H1 (cell line): ENCODE measurements around the gene RAB24. TPM values are rescaled to one million over a fixed set of nuclear protein-coding genes. Genes with fewer than 3 reads are reported as not detected.

Source experiments
- CTCF ChIA-PET: fragments of 300-600 bp; sonication (Branson Sonifier 250); formaldehyde crosslinking; loops from one replicate; lab custom pipeline; 2021; ENCODE audit not compliant: partially characterized antibody; lab: Charles Lee
- POLR2A ChIA-PET: fragments of 300-600 bp; sonication (Branson Sonifier 250); formaldehyde crosslinking; loops from one replicate; lab custom pipeline; 2021; ENCODE audit warnings: inconsistent platforms; ENCODE audit not compliant: partially characterized antibody; lab: Charles Lee
- DNase-seq, 2 experiments: peaks; one replicate each; pipeline versions ENCODE4 v3.0.0 to v3.0.0-alpha.2; 2010 to 2022; ENCODE audit warnings: low spot score in 2 of 2, low read depth in 1 of 2, mixed read lengths in 1 of 2
- FAIRE-seq: peaks from 2 replicates; lab custom pipeline; 2011; peaks lifted over from hg19 to GRCh38; lab: Jason Lieb, UNC
- H2AFZ ChIP-seq: 2 replicates; pipeline ENCODE4 v1.8.1; 2012; ENCODE audit warnings: low read length, inconsistent platforms
- H2AK5ac ChIP-seq: 2 replicates; pipeline ENCODE4 v1.6.1; 2013; ENCODE audit warnings: low read depth, low read length
- H2BK120ac ChIP-seq: replicated peaks from 2 replicates; pipeline ENCODE3; 2013; ENCODE audit warnings: low read depth, low read length, inconsistent platforms
- H2BK12ac ChIP-seq: 2 replicates; pipeline ENCODE4 v1.6.1; 2013; ENCODE audit warnings: low read depth, low read length
- H2BK15ac ChIP-seq: 2 replicates; pipeline ENCODE4 v1.6.1; 2013; ENCODE audit warnings: low read length
- H2BK20ac ChIP-seq: 2 replicates; pipeline ENCODE4 v1.6.1; 2013; ENCODE audit warnings: low read length
- H2BK5ac ChIP-seq: 2 replicates; pipeline ENCODE4 v1.6.1; 2013; ENCODE audit warnings: low read depth, low read length
- H3K14ac ChIP-seq: 2 replicates; pipeline ENCODE4 v1.6.1; 2013; ENCODE audit warnings: inconsistent platforms; ENCODE audit not compliant: insufficient read length
- H3K18ac ChIP-seq: 2 replicates; pipeline ENCODE4 v1.6.1; 2013; ENCODE audit warnings: low read length; ENCODE audit errors: extremely low read depth
- H3K23ac ChIP-seq: 2 replicates; pipeline ENCODE4 v1.6.1; 2013; ENCODE audit warnings: inconsistent platforms; ENCODE audit not compliant: insufficient read length
- H3K23me2 ChIP-seq: 2 replicates; pipeline ENCODE4 v1.6.1; 2013; ENCODE audit warnings: low read depth, low read length
- H3K27ac ChIP-seq: 2 replicates; pipeline ENCODE4 v1.6.1; 2011; ENCODE audit warnings: low read depth, low read length, inconsistent platforms
- H3K27me3 ChIP-seq, 4 experiments: replicated peaks in 1 of 4; 1 replicate in 1 of 4; 2 replicates in 3 of 4; pipeline versions ENCODE4 v1.6.1 to v1.8.1; 2011 to 2013; ENCODE audit warnings: low read length in 3 of 4, mild to moderate bottlenecking in 3 of 4, inconsistent platforms in 2 of 4, mixed read lengths in 2 of 4, moderate library complexity in 1 of 4; ENCODE audit not compliant: control insufficient read depth in 3 of 4, insufficient read depth in 3 of 4; ENCODE audit errors: extremely low read depth in 1 of 4
- H3K36me3 ChIP-seq, 4 experiments: 2 replicates each; pipeline versions ENCODE4 v1.6.1 to v1.8.1; 2011 to 2013; ENCODE audit warnings: mild to moderate bottlenecking in 4 of 4, low read length in 3 of 4, moderate library complexity in 2 of 4, control low read depth in 1 of 4, inconsistent platforms in 1 of 4; ENCODE audit not compliant: insufficient read depth in 4 of 4, control insufficient read depth in 2 of 4
- H3K4ac ChIP-seq: replicated peaks from 2 replicates; pipeline ENCODE3; 2013; ENCODE audit warnings: low read length, low read depth, mixed read lengths, inconsistent platforms; ENCODE audit not compliant: insufficient read length
- H3K4me1 ChIP-seq, 4 experiments: replicated peaks in 1 of 4; 1 replicate in 1 of 4; 2 replicates in 3 of 4; pipeline versions ENCODE4 v1.6.1 to v1.8.1; 2011 to 2013; ENCODE audit warnings: low read length in 3 of 4, inconsistent platforms in 2 of 4, mixed read lengths in 1 of 4; ENCODE audit not compliant: insufficient read depth in 4 of 4, control insufficient read depth in 3 of 4
- H3K4me2 ChIP-seq, 2 experiments: 2 replicates each; pipeline versions ENCODE4 v1.6.1 to v1.8.1; 2011 to 2013; ENCODE audit warnings: low read depth in 2 of 2, low read length in 2 of 2, control low read depth in 1 of 2, inconsistent platforms in 1 of 2, mild to moderate bottlenecking in 1 of 2; ENCODE audit not compliant: insufficient read depth in 1 of 2
- H3K4me3 ChIP-seq, 4 experiments: fragments of 200-600, 300-600 bp in 1 of 4; sonication (generic), shearing (Covaris generic), sonication (Bioruptor Twin) in 1 of 4; 2 replicates each; pipeline versions ENCODE4 v1.5.1 to v1.8.1; 2011 to 2016; ENCODE audit warnings: low read length in 4 of 4, low read depth in 3 of 4, control low read depth in 2 of 4, inconsistent platforms in 2 of 4, mild to moderate bottlenecking in 2 of 4, mixed read lengths in 1 of 4, moderate library complexity in 1 of 4; ENCODE audit not compliant: insufficient read depth in 2 of 4; ENCODE audit errors: extremely low read depth in 1 of 4
- H3K56ac ChIP-seq: replicated peaks from 2 replicates; pipeline ENCODE3; 2013; ENCODE audit warnings: low read depth, mild to moderate bottlenecking, mixed read lengths, low read length, inconsistent platforms; ENCODE audit not compliant: insufficient read length
- H3K79me1 ChIP-seq: 2 replicates; pipeline ENCODE4 v1.6.1; 2013; ENCODE audit warnings: low read depth, low read length, control low read depth
- H3K79me2 ChIP-seq, 2 experiments: 2 replicates each; pipeline versions ENCODE4 v1.6.1 to v1.8.1; 2012 to 2013; ENCODE audit warnings: low read length in 2 of 2, mild to moderate bottlenecking in 2 of 2, inconsistent platforms in 1 of 2; ENCODE audit not compliant: insufficient read depth in 2 of 2, control insufficient read depth in 1 of 2
- H3K9ac ChIP-seq, 4 experiments: replicated peaks in 1 of 4; 1 replicate in 1 of 4; 2 replicates in 3 of 4; pipeline versions ENCODE4 v1.6.1 to v1.8.1; 2011 to 2013; ENCODE audit warnings: low read depth in 3 of 4, low read length in 3 of 4, control low read depth in 2 of 4, mild to moderate bottlenecking in 2 of 4, moderate library complexity in 2 of 4, inconsistent platforms in 1 of 4; ENCODE audit errors: extremely low read depth in 1 of 4
- H3K9me3 ChIP-seq, 2 experiments: 2 replicates each; pipeline versions ENCODE4 v1.6.1 to v1.8.1; 2012 to 2013; ENCODE audit warnings: mild to moderate bottlenecking in 2 of 2, moderate library complexity in 2 of 2, control low read depth in 1 of 2, inconsistent platforms in 1 of 2, low read depth in 1 of 2, low read length in 1 of 2, mixed read lengths in 1 of 2; ENCODE audit not compliant: insufficient read depth in 2 of 2
- H4K20me1 ChIP-seq, 2 experiments: replicated peaks in 1 of 2; 2 replicates each; pipeline versions ENCODE3 to v1.8.1; 2011 to 2013; ENCODE audit warnings: inconsistent platforms in 2 of 2, low read length in 2 of 2, mild to moderate bottlenecking in 1 of 2; ENCODE audit not compliant: insufficient read depth in 2 of 2, control insufficient read depth in 1 of 2
- H4K5ac ChIP-seq: 2 replicates; pipeline ENCODE4 v1.6.1; 2013; ENCODE audit warnings: low read length, low read depth, mixed read lengths, inconsistent platforms; ENCODE audit not compliant: insufficient read length
- H4K8ac ChIP-seq: 2 replicates; pipeline ENCODE4 v1.8.0; 2013; ENCODE audit warnings: mild to moderate bottlenecking, moderate library complexity, low read length, inconsistent platforms; ENCODE audit not compliant: insufficient read depth; ENCODE audit errors: extremely low read depth
- H4K91ac ChIP-seq: replicated peaks from 2 replicates; pipeline ENCODE3; 2013; ENCODE audit warnings: low read length, mixed read lengths, inconsistent platforms; ENCODE audit not compliant: insufficient read length
- CHD1 ChIP-seq: IDR thresholded peaks from 2 replicates; pipeline ENCODE4 v1.6.1; 2012; ENCODE audit warnings: low read depth, low read length, improper control_type of control experiment
- CTBP2 ChIP-seq: IDR thresholded peaks from 2 replicates; pipeline ENCODE4 v1.7.0; 2011; ENCODE audit warnings: borderline replicate concordance, mild to moderate bottlenecking, moderate library complexity, mixed read lengths, low read length; ENCODE audit not compliant: insufficient read depth, insufficient read length
- EZH2 ChIP-seq: fragments of 200-600 bp; sonication (generic); IDR thresholded peaks from 2 replicates; pipeline ENCODE4 v1.7.1; 2012; ENCODE audit warnings: low read depth, mild to moderate bottlenecking, moderate library complexity, low read length, inconsistent platforms; ENCODE audit not compliant: severe bottlenecking
- JUND ChIP-seq: IDR thresholded peaks from 2 replicates; pipeline ENCODE4 v1.6.1; 2011; ENCODE audit warnings: mild to moderate bottlenecking, improper control_type of control experiment, low read length
- PHF8 ChIP-seq: fragments of 200-600 bp; sonication (generic); conservative IDR thresholded peaks from 2 replicates; pipeline ENCODE4 v1.7.1; 2012; ENCODE audit warnings: low read depth, mild to moderate bottlenecking, inconsistent platforms, low read length, moderate library complexity
- POLR2AphosphoS5 ChIP-seq: IDR thresholded peaks from 2 replicates; pipeline ENCODE4 v1.6.1; 2011; ENCODE audit warnings: low read depth, low read length
- RXRA ChIP-seq: IDR thresholded peaks from 2 replicates; pipeline ENCODE4 v1.6.1; 2011; ENCODE audit warnings: low read depth, mild to moderate bottlenecking, low read length, moderate library complexity; ENCODE audit not compliant: insufficient read depth
- SIN3A ChIP-seq, 2 experiments: IDR thresholded peaks in 1 of 2; conservative IDR thresholded peaks in 1 of 2; 2 replicates each; pipeline ENCODE4 v1.6.1; 2011 to 2012; ENCODE audit warnings: low read length in 2 of 2, improper control_type of control experiment in 1 of 2, low read depth in 1 of 2, mild to moderate bottlenecking in 1 of 2
- TAF1 ChIP-seq: IDR thresholded peaks from 2 replicates; pipeline ENCODE4 v1.6.1; 2011; ENCODE audit warnings: mild to moderate bottlenecking, low read depth, low read length
- WGBS, 2 experiments: shearing (Covaris generic) in 1 of 2; methylation state at CpG; one replicate each; pipeline versions ENCODE4 v1.1.6 to v1.1.7; 2013 to 2015; ENCODE audit warnings: low lambda C conversion rate in 2 of 2, mixed read lengths in 2 of 2, inconsistent platforms in 1 of 2, low coverage in 1 of 2, missing lambda C conversion rate in 1 of 2; ENCODE audit not compliant: insufficient replicate concordance in 2 of 2, insufficient coverage in 1 of 2, insufficient read length in 1 of 2; ENCODE audit errors: extremely low coverage in 1 of 2, missing lambda C conversion rate in 1 of 2; 5-methylcytosine and 5-hydroxymethylcytosine counted together
- polyA plus RNA-seq, 7 experiments: library from polyadenylated mRNA; depleted of rRNA in 3 of 7; stranded (reverse) in 5 of 7; unstranded in 2 of 7; fragments of >200 nt in 5 of 7; fragments of 200-250 nt in 2 of 7; gene quantifications; 1 replicate in 5 of 7; 2 replicates in 1 of 7; 4 replicates in 1 of 7; pipeline versions ENCODE4 v1.2.1 to v1.2.3, GENCODE V29; 2011 to 2013; ENCODE audit warnings: missing spikeins in 2 of 7, mixed read lengths in 2 of 7
- total RNA-seq: library from RNA; stranded (reverse); fragmentation: NEBNext Ultra II Directional; extraction: Animal tissue kit (Norgen Biotek cat#: 25700); gene quantifications from 2 replicates; pipeline ENCODE4 v1.2.1, GENCODE V29; 2021
- TF ChIP-seq, protein P1 (sequence below): IDR thresholded peaks from 2 replicates; pipeline ENCODE4 v1.6.1; 2012; ENCODE audit warnings: low read length, inconsistent platforms

The RAB24 gene
- total and polyA plus RNA-seq, 2 of the 8 experiments (the other 6 are each of a cell fraction or from before 2014, with no cell fraction given) = 18.8 to 33.8 TPM

DNA sequence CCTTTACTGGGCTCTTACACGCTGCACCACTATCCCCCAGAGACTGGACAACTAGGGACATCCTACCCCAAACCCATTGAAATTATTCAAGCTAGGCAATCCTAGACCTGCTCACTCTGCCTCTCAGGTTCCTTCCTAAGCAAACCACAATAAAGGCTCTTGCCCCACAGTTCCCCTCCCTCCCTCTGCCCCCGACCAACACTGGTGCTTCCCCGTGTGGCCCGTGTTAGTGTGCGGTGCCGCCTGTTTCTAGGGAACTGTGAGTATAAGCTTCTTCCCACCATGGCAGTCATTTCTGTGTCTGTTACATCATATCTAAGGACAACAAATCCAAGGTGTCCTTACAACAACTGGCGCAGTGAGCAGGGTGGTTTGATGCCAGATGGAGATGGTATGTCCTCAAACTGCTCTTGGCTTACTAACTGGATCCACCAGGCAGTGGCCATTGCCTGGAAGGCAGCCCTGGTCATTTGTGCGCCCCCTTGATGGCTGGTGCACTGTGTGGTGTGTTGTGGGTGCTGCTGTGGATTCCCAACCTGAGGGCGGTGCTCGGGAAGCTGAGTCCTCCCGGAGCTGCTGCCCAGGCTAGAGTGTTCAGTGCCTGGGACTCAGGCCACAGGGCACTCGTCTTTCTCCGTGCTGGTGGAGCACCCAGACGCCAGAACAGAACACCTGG is 16.5 kb upstream of the RAB24 start:
- Histone ChIP-seq H3K23me2 (no peaks in the 10 kb centered on the region), H2AFZ (no peak overlapping the region), H3K18ac (no peak overlapping the region), H3K27me3 (no peaks in the 10 kb centered on the region), H2BK20ac (no peak overlapping the region), H3K79me2 (no peaks in the 10 kb centered on the region), H3K36me3 (no peaks in the 10 kb centered on the region), H4K20me1 (no peaks in the 10 kb centered on the region), H3K4ac (no peak overlapping the region), H2BK5ac (no peak overlapping the region), H3K4me1 (no peaks in the 10 kb centered on the region; a peak in 1 of 7 replicates), H3K14ac (no peak overlapping the region), H4K5ac (no peak overlapping the region), H2BK12ac (no peak overlapping the region), H3K9ac (no peak overlapping the region), H2BK120ac (no peak overlapping the region), H3K4me2 (no peak overlapping the region), H4K91ac (no peak overlapping the region), H3K23ac (no peak overlapping the region), H2BK15ac (no peak overlapping the region), H3K56ac (no peak overlapping the region), H2AK5ac (no peak overlapping the region), H3K9me3 (no peaks in the 10 kb centered on the region), H3K79me1 (no peaks in the 10 kb centered on the region), H4K8ac (no peak overlapping the region), H3K27ac (no peak overlapping the region), H3K4me3 (no peak overlapping the region)
- DNase-seq (no peak), FAIRE-seq (no peak)
- CTCF ChIA-PET = interaction anchor here (0.7 to 16.6 kb wide), 10 partner anchors 12 to 134 kb away, joined by 3 to 251 read pairs (median 26); partner anchors contain the start of gene LMAN2
- POLR2A ChIA-PET = interaction anchor here (0.7 to 1.2 kb wide), 4 partner anchors 13 to 134 kb away, joined by 3 read pairs; no protein-coding TSS in a partner anchor
- 96% methylated on average over 14 of the region's 14 CpGs; no CpG with 5 or more reads in 1 of the 2 experiments for WGBS, 2 experiments
- TF ChIP-seq SIN3A (conservative IDR thresholded peaks at IDR 0.05 in 1 of 2, IDR thresholded peaks at IDR 0.05 in 1 of 2; ENCODE audit: low read depth in 1 of 2, low read length in 2 of 2) = no peak
- TF ChIP-seq, protein P1, sequence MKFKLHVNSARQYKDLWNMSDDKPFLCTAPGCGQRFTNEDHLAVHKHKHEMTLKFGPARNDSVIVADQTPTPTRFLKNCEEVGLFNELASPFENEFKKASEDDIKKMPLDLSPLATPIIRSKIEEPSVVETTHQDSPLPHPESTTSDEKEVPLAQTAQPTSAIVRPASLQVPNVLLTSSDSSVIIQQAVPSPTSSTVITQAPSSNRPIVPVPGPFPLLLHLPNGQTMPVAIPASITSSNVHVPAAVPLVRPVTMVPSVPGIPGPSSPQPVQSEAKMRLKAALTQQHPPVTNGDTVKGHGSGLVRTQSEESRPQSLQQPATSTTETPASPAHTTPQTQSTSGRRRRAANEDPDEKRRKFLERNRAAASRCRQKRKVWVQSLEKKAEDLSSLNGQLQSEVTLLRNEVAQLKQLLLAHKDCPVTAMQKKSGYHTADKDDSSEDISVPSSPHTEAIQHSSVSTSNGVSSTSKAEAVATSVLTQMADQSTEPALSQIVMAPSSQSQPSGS = no peak
- no peak for TF ChIP-seq CTBP2
- TF ChIP-seq PHF8 = no peak
- TF ChIP-seq RXRA = no peak
- no peak for TF ChIP-seq EZH2
- no peak for TF ChIP-seq CHD1
- no peak for TF ChIP-seq TAF1
- TF ChIP-seq POLR2AphosphoS5 = no peak
- no peak for TF ChIP-seq JUND
